Panc1 (cell line): ENCODE measurements around the gene MRPL4. TPM values are rescaled to one million over a fixed set of nuclear protein-coding genes. Genes with fewer than 3 reads are reported as not detected.
A peak's percentile ranks its signal among the peaks of the same experiment; 100 is the strongest.

Experiments used
- ATAC-seq: fragments of 200-7000 bp; cut with Tn5 transposase; 2 replicates; pipeline ENCODE4 v1.9.1; 2020; ENCODE audit warnings: mild to moderate bottlenecking, moderate library complexity
- BruUV-seq: library from RNA; stranded (reverse); fragments of 400-500 nt; replicated peaks from 2 replicates; lab custom pipeline; 2021; lab: Mats Ljungman, UMichigan
- CTCF ChIA-PET: fragments of 300-600 bp; sonication (Branson Sonifier 250); formaldehyde crosslinking; loops from one replicate; lab custom pipeline; 2022; ENCODE audit warnings: antibody characterized with exemption; lab: Charles Lee
- POLR2A ChIA-PET: fragments of 300-600 bp; sonication (Branson Sonifier 250); formaldehyde crosslinking; loops from one replicate; lab custom pipeline; 2022; ENCODE audit warnings: antibody characterized with exemption; lab: Charles Lee
- DNase-seq: peaks from one replicate; pipeline ENCODE4 v3.0.0-alpha.2; 2010; ENCODE audit warnings: low read depth, low spot score
- H3K27ac ChIP-seq: 2 replicates; pipeline ENCODE4 v1.5.1; 2011; ENCODE audit warnings: mild to moderate bottlenecking, low read length, inconsistent platforms
- H3K27me3 ChIP-seq: fragments of 200-500 bp; sonication (Bioruptor generic); 2 replicates; pipeline ENCODE4 v1.6.0; 2014; ENCODE audit warnings: low read length, inconsistent platforms; ENCODE audit not compliant: control insufficient read depth, insufficient read depth
- H3K36me3 ChIP-seq: fragments of 200-500 bp; sonication (Bioruptor generic); 2 replicates; pipeline ENCODE4 v1.5.1; 2014; ENCODE audit warnings: inconsistent platforms, mild to moderate bottlenecking, low read length, moderate library complexity; ENCODE audit not compliant: control insufficient read depth, insufficient read depth
- H3K4me1 ChIP-seq: 2 replicates; pipeline ENCODE4 v1.5.1; 2011; ENCODE audit warnings: inconsistent platforms, mild to moderate bottlenecking, low read length, moderate library complexity; ENCODE audit not compliant: control insufficient read depth, insufficient read depth
- H3K4me3 ChIP-seq, 2 experiments: 2 replicates each; pipeline ENCODE4 v1.5.1; 2011 to 2012; ENCODE audit warnings: low read depth in 2 of 2, low read length in 2 of 2, mild to moderate bottlenecking in 2 of 2, inconsistent platforms in 1 of 2, moderate library complexity in 1 of 2
- H3K9me3 ChIP-seq: fragments of 200-500 bp; sonication (Bioruptor generic); 2 replicates; pipeline ENCODE4 v1.5.1; 2014; ENCODE audit warnings: low read depth, mild to moderate bottlenecking, inconsistent platforms, low read length, moderate library complexity; ENCODE audit not compliant: control insufficient read depth, insufficient read depth
- CTCF ChIP-seq: fragments of 450-650 bp; IDR thresholded peaks from 2 replicates; pipeline ENCODE4 v1.5.1; 2017; ENCODE audit warnings: mild to moderate bottlenecking
- POLR2AphosphoS5 ChIP-seq: IDR thresholded peaks from 2 replicates; pipeline ENCODE4 v1.6.1; 2012; ENCODE audit warnings: mild to moderate bottlenecking, low read depth, low read length, moderate library complexity
- REST ChIP-seq, 2 experiments: IDR thresholded peaks; 2 replicates each; pipeline ENCODE4 v1.6.1; 2011 to 2012; ENCODE audit warnings: low read depth in 2 of 2, control low read depth in 1 of 2, low read length in 1 of 2, mild to moderate bottlenecking in 1 of 2, moderate library complexity in 1 of 2; ENCODE audit not compliant: insufficient read depth in 1 of 2
- SIN3A ChIP-seq: IDR thresholded peaks from 2 replicates; pipeline ENCODE4 v1.6.1; 2012; ENCODE audit warnings: low read depth, mild to moderate bottlenecking, low read length, moderate library complexity, borderline replicate concordance; ENCODE audit not compliant: insufficient read depth
- TCF7L2 ChIP-seq: IDR thresholded peaks from 2 replicates; pipeline ENCODE4 v1.6.1; 2011; ENCODE audit warnings: mild to moderate bottlenecking, low read depth, low read length, inconsistent platforms
- in situ Hi-C: cut with HindIII; loops from 2 replicates; pipeline ENCODE4 v1.10.0; 2016; ENCODE audit warnings: low sequenced_read_pairs, low pct_unique_long_range_greater_than_20kb
- intact Hi-C: fragments of 100-400 bp; cut with micrococcal nuclease; formaldehyde crosslinking; loops from one replicate; pipeline ENCODE4 v1.10.0; 2022; ENCODE audit not compliant: unreplicated experiment
- total RNA-seq: library from RNA; stranded (reverse); gene quantifications from one replicate; pipeline ENCODE4 v1.2.1, GENCODE V29; 2021; ENCODE audit not compliant: unreplicated experiment

MRPL4 gene
- total RNA-seq, 1 experiment from 2014 or later, result 62.8 TPM

GRCh38 chr19:10291554-10292205, 39.7 kb downstream of the MRPL4 start:
- Histone ChIP-seq H3K4me3 (peak overlapping the region; percentile 53 to 79), H3K4me1 (peaks cover 5% of the 10 kb centered on the region; the same call in 1 of the 2 replicates), H3K27me3 (no peaks in the 10 kb centered on the region), H3K36me3 (no peaks in the 10 kb centered on the region), H3K27ac (peak overlapping the region; percentile 63), H3K9me3 (no peaks in the 10 kb centered on the region)
- TF ChIP-seq REST (IDR thresholded peaks at IDR 0.05; ENCODE audit: insufficient read depth in 1 of 2, low read depth in 2 of 2, low read length in 1 of 2) (no peak), POLR2AphosphoS5 (no peak), CTCF (no peak), TCF7L2 (no peak), SIN3A (no peak)
- ATAC-seq (peak; percentile 3; the same call in 1 of the 2 replicates), DNase-seq (no peak)
- CTCF ChIA-PET, result interaction anchor here (0.7 kb wide), 1 partner anchor 685 kb away, joined by 5 read pairs; no protein-coding TSS in a partner anchor
- TSS peak; percentile 67 for BruUV-seq
- intact Hi-C loops, result no loop called here
- POLR2A ChIA-PET, result interaction anchor here (0.5 to 1.1 kb wide), 3 partner anchors 21 to 87 kb away, joined by 3 to 12 read pairs (median 4); partner anchors contain the start of gene ICAM1
- in situ Hi-C loops, result no loop called here

- ChIA-PET CTCF (no interaction called here), POLR2A (interaction anchor here (0.5 to 1.1 kb wide), 2 partner anchors 21 to 28 kb away, joined by 3 to 12 read pairs; partner anchors contain the start of gene ICAM1)
- intact Hi-C loops (no loop called here), in situ Hi-C loops (no loop called here)
- peak overlapping the region; percentile 63 for H3K27ac ChIP-seq
- H3K4me1 ChIP-seq, result peaks cover 4% of the 10 kb centered on the region; the same call in 1 of the 2 replicates
- no peak for DNase-seq
- peak; percentile 63 for ATAC-seq
- no peak for TF ChIP-seq REST (IDR thresholded peaks at IDR 0.05; ENCODE audit: insufficient read depth in 1 of 2, low read depth in 2 of 2, low read length in 1 of 2)
- no peak for TF ChIP-seq CTCF
- no peak for TF ChIP-seq TCF7L2
- no peak for TF ChIP-seq SIN3A
- no peak for TF ChIP-seq POLR2AphosphoS5
- peak overlapping the region; percentile 53 to 79 for H3K4me3 ChIP-seq
- H3K27me3 ChIP-seq, result no peaks in the 10 kb centered on the region
- H3K9me3 ChIP-seq, result no peaks in the 10 kb centered on the region
- H3K36me3 ChIP-seq, result no peaks in the 10 kb centered on the region
- no TSS peak for BruUV-seq
Observed at GRCh38 chr19:10292206-10292788, 40.3 kb downstream of the MRPL4 start.
